ENCODE results near the gene SCARB1.

SCARB1 gene

DNA sequence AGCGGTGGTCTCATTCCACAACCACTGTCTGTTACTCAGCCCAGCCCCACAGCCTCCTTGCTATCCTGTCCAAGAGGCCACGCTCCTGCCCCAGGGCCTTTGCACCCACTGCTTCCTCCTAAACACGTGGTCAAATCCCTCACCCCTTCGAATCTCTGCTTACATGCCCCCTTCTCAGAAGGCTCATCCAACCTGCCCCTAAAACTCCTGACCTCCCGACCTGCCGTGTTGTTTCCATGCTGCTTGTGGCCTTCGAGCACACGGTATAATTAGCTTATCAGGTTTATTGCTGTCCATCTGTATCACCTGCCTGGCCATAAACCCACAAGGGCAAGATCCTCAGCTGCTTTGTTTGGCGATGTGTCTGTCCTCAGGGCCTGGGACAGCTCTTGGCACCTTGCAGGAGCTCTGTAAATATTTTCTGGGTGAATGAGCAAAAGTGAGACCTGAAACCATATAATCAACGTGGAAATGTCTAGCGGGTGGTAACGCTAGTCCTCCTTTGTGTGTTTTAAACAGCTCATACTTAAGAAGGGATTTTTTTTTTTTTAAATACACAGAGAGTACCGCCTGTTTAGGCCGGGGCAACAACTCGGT lies 36.0 kb downstream of the SCARB1 start:
- TF ChIP-seq, protein P1, sequence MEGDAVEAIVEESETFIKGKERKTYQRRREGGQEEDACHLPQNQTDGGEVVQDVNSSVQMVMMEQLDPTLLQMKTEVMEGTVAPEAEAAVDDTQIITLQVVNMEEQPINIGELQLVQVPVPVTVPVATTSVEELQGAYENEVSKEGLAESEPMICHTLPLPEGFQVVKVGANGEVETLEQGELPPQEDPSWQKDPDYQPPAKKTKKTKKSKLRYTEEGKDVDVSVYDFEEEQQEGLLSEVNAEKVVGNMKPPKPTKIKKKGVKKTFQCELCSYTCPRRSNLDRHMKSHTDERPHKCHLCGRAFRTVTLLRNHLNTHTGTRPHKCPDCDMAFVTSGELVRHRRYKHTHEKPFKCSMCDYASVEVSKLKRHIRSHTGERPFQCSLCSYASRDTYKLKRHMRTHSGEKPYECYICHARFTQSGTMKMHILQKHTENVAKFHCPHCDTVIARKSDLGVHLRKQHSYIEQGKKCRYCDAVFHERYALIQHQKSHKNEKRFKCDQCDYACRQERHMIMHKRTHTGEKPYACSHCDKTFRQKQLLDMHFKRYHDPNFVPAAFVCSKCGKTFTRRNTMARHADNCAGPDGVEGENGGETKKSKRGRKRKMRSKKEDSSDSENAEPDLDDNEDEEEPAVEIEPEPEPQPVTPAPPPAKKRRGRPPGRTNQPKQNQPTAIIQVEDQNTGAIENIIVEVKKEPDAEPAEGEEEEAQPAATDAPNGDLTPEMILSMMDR (conservative IDR thresholded peaks at IDR 0.05; ENCODE audit: low read depth, low read length): no peak
- H3K4me3 ChIP-seq (ENCODE audit: low read depth, low read length): no peak overlapping the region
- no peak for DNase-seq (ENCODE audit: low read depth)

DNA sequence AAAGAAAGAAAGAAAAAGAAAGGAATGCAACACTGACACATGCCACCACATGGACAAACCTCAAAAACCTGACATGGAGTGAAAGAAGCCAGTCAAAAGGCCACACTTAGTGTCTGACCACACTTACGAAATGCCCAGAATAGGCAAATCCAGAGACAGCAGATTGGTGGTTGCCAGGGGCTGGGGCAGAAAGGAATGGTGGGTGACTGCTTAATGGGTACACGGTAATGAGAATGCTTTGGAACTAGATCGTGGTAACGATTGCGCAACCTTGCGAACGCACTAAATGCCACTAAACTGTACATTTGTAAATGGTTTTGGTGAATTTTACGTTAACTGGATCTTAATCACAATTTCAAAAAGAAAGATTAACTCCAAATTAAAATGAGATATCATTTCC lies 39.5 kb downstream of the SCARB1 start:
- no peak for DNase-seq (ENCODE audit: low read depth)
- TF ChIP-seq, protein P1 (conservative IDR thresholded peaks at IDR 0.05; ENCODE audit: low read depth, low read length): no peak
- H3K4me3 ChIP-seq (ENCODE audit: low read depth, low read length): no peak overlapping the region

DNA sequence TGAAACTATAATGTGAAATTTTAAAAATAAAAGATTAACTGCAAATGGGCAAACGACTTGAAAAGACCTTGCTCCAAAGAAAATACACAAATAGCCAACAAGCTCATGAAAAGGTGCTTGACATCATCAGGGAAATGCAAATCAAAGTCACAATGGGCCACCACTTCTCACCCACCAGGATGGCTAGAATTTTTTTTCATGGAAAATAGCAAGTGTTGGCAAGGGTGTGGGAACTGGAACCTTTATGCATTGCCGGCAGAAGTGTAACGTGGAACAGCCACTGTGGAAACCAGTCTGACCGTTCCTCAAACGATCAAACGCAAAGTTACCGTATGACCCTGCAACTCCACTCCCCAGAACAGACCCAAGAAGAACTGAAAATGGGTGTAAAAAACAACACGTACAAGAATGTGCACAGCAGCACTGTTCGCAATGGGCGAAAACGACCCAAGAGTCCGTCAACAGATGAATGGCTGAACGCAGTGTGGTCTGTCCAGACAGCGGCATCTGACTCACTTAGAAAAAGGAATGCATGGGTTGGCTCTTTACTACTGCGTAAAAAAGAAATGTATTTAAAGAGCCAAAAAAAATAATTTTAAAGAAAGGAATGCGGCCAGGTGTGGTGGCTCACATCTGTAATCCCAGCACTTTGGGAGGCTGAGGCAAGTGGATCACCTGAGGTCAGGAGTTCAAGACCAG lies 40.2 kb downstream of the SCARB1 start:
- DNase-seq (ENCODE audit: low read depth): no peak
- TF ChIP-seq, protein P1 (conservative IDR thresholded peaks at IDR 0.05; ENCODE audit: low read depth, low read length): no peak
- H3K4me3 ChIP-seq (ENCODE audit: low read depth, low read length): no peak overlapping the region

DNA sequence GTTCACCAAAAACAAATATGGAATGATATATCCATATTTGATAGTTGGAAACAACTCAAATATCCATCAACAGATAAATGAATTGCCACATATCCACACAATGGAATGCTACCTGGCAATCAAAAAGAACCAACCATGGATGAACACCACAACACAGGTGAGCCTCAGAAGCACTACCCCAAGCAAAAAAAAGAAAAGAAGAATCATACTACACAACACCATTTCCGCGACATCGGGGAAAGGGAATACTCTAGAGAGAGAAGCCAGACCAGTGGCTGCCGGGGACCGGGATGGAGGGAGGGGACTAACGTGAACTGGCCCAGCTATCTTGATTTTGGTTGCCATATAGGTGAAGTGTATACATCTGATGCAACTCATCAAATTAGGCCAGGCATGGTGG lies 41.4 kb downstream of the SCARB1 start:
- TF ChIP-seq, protein P1 (conservative IDR thresholded peaks at IDR 0.05; ENCODE audit: low read depth, low read length): no peak
- H3K4me3 ChIP-seq (ENCODE audit: low read depth, low read length): no peak overlapping the region
- no peak for DNase-seq (ENCODE audit: low read depth)

DNA sequence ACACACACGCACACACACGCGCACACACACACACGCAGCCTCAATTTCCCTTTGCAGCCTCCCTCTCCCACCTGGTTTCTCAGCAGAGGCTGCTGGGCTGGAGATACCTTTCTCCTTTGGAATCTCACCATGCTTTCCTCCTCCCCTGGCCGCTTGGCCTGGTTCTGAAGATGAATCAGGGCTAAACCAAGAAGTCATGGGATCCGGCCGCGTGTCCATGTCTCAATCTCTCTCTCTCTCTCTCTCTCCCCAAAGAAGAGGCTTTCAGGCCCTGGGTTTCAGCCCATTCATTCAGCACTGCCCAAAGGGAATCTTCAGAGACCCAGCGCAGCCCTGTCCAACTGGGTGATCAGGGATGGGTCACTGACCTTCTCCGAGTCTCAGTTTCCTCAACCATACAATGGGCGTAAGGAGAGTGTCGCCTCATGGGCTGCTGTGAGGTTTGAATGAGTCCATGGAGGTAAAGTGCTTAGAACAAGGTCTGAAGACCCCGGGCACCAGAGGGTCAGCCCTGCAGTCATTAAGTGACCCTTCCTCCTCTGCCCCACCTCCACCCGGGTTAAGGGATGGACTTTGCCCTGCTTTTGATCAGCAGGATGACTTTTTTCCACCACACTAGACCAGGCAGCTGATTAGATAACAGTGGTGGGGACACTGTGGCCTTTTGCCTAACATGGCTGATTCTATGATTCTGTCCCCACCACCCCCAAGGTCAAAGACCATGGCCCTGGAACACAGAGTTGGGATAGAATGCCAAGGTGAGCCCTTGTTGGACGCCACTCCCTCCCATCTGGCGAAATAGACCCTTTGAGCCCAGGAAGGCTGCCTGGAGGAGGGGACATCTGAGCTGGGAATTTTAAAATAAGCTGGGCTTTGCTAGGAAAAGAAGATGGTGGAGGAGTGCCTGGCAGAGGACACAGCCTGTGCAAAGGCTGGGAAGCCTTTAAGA lies 42.1 kb downstream of the SCARB1 start:
- H3K4me3 ChIP-seq (ENCODE audit: low read depth, low read length): no peak overlapping the region
- no peak for DNase-seq (ENCODE audit: low read depth)
- TF ChIP-seq, protein P1 (conservative IDR thresholded peaks at IDR 0.05; ENCODE audit: low read depth, low read length): no peak

DNA sequence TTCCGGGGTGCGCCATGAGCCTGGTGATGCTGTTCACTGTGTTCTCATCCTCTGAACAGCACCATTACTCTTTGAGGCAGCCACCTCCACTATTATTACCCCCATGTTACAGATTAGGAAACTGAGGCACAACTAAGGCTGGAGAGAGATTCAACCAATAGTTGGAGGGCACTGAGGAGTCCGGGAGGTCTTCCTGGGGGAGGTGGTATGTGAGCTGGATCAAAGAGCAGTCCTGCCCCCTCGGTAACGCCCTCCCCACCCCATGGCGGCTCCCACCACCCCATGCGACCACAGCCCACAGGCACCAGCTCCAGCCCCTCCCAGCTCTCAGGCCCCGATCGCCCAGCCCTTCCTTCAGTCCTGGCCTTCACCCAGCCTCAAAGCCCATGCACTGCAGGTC lies 43.5 kb downstream of the SCARB1 start:
- H3K4me3 ChIP-seq (ENCODE audit: low read depth, low read length): no peak overlapping the region
- no peak for DNase-seq (ENCODE audit: low read depth)
- TF ChIP-seq, protein P1 (conservative IDR thresholded peaks at IDR 0.05; ENCODE audit: low read depth, low read length): no peak
